Stimulated activated CD8-positive, alpha-beta memory T cell treated with anti-CD3 and anti-CD28 coated beads, Interleukin-12 subunit alpha, Interleukin-12 subunit beta, amount 100 ng/mL, for 4 hours (primary cell): Measurements from ENCODE around the gene ABCC10.
"Not testable (repeated sequence)": the region's sequence is repeated elsewhere in the genome, so short reads cannot be mapped to it uniquely, and the experiment has no call there.

Experiments used
- DNase-seq: peaks from one replicate; pipeline ENCODE4 v3.0.0-alpha.2; 2020; ENCODE audit warnings: low read depth

Gene ABCC10

DNA sequence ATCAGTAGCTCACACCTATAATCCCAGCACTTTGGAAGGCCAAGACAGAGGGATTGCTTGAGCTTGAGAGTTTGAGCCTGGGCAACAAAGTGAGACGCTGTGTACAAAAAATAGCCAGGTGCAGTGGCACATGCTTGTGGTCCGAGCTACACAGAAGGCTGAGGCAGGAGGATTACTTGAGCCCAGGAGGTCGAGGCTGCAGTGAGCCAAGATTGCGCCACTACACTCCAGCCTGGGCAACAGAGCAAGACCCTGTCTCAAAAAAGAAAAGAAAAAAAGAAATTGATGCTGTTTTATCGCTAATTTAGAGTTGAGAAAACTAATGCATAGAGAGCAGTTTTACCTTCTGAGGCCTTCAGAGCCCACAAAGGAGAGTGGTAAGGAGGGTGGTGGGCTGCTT lies 71.0 kb downstream of the ABCC10 start:
- DNase-seq: not testable (repeated sequence)

DNA sequence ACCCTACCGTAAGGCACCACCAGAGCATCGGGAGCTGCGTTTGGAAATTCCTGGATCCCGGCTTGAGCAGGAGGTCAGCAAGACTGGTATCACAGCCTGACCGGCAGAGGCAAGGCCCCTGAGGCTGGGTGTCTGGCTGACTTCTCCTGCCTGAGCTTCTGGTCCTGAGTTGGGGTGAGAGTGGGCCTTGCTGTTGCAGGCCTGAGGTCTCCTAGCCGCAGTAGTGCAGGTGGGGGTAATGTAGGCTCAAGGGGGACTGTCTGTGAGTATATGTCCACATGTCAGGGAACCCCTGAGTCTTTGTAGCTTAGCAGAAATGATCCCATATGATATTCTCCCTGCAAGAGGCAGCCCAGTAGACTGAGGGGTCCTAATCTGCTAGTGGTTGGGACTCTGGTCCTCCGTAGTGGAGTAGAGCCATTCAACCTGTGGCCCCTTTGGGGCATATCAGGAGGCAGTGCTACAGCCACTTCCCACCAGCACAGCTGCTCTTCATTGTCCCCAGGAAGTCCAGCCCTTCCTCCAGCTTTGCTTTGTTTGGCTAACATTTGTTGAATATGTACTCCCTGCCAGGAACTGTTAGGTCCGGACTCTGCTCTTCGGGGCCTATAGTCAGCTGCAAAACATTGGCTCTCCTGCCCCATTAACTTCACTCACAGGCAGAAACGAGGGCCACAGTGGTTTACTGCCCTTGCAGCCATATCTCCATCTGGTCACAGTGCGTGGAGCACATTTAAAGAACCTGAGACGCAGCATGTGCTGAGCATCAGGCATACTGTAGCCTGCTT lies 71.9 kb downstream of the ABCC10 start:
- DNase-seq: no peak
